ENCODE data around the gene EZR. TPM values are rescaled to one million over a fixed set of nuclear protein-coding genes. Genes with fewer than 3 reads are reported as not detected.

Gene EZR
- total RNA-seq, 1 experiment from 2014 or later = 375 TPM

- no peak overlapping the region for H4K5ac ChIP-seq (ENCODE audit: insufficient read length, low read depth, low read length)
- TF ChIP-seq CTCF (conservative IDR thresholded peaks at IDR 0.05) = no peak
- H3K23ac ChIP-seq (ENCODE audit: insufficient read length, low read depth, low read length) = no peak overlapping the region
- H4K20me1 ChIP-seq (ENCODE audit: control insufficient read depth, insufficient read depth, insufficient read length) = no peaks in the 10 kb centered on the region
- H4K8ac ChIP-seq (replicated peaks; ENCODE audit: insufficient read length, low read depth, low read length) = no peak overlapping the region
- no peak overlapping the region for H3K4me3 Mint-ChIP-seq
- H3K9me3 Mint-ChIP-seq = no peaks in the 10 kb centered on the region
- no peaks in the 10 kb centered on the region for H3K27me3 Mint-ChIP-seq (ENCODE audit: low read depth)
- no peak overlapping the region for H3K14ac ChIP-seq (ENCODE audit: insufficient read depth, low read length)
- no peak overlapping the region for H3T11ph ChIP-seq (ENCODE audit: low read length)
- no peak overlapping the region for H3K4me2 ChIP-seq (ENCODE audit: insufficient read depth, insufficient read length, low read length)
- no peaks in the 10 kb centered on the region for H3K23me2 ChIP-seq (ENCODE audit: insufficient read length, low read depth, low read length, poor library complexity, severe bottlenecking)
- DNase-seq = no peak
- H3K56ac ChIP-seq (ENCODE audit: insufficient read length, low read depth, low read length) = no peak overlapping the region
- peaks cover 4 to 8% of the 10 kb centered on the region in 2 experiments; a peak in 3 of 4 replicates for H3K4me1 Mint-ChIP-seq
- H3K79me2 ChIP-seq (ENCODE audit: insufficient read depth, low read length) = peaks cover 3% of the 10 kb centered on the region; the same call in 1 of the 2 replicates
- H2BK15ac ChIP-seq (ENCODE audit: low read depth, low read length) = no peak overlapping the region
- H3K4ac ChIP-seq (ENCODE audit: low read depth, low read length) = no peak overlapping the region
- no peak overlapping the region for H2BK5ac ChIP-seq (ENCODE audit: insufficient read length, low read length)
- no peaks in the 10 kb centered on the region for H3K27me3 ChIP-seq (ENCODE audit: insufficient read depth, low read length)
- no CpG with 5 or more reads among the region's 5 CpGs for WGBS (ENCODE audit: extremely low coverage, insufficient read length, low lambda C conversion rate)
- peaks cover 80 to 93% (median 90%) of the 10 kb centered on the region in 3 experiments for H3K36me3 Mint-ChIP-seq (ENCODE audit: insufficient read depth in 1 of 3, low read depth in 3 of 3)
- H3K27ac ChIP-seq (ENCODE audit: insufficient read length, low read depth, low read length) = no peak overlapping the region
- no peak overlapping the region for H2AK5ac ChIP-seq (ENCODE audit: insufficient read length, low read length)
- H2AFZ ChIP-seq (ENCODE audit: low read length) = no peak overlapping the region
- no peak overlapping the region for H3K18ac ChIP-seq (ENCODE audit: insufficient read length, low read depth, low read length)
- H3K79me1 ChIP-seq (ENCODE audit: insufficient read depth, low read depth, low read length, poor library complexity, severe bottlenecking) = peaks cover 18% of the 10 kb centered on the region
- H2BK120ac ChIP-seq (ENCODE audit: low read depth, low read length, poor library complexity, severe bottlenecking) = no peak overlapping the region
- no peak overlapping the region for H4K91ac ChIP-seq (ENCODE audit: insufficient read length, low read depth, low read length)
- no peak overlapping the region for H3K9ac ChIP-seq (ENCODE audit: extremely low read depth, insufficient read length, low read length)
- no peaks in the 10 kb centered on the region for H3K9me3 ChIP-seq (ENCODE audit: control insufficient read depth, low read depth, low read length)
- H2BK20ac ChIP-seq (ENCODE audit: low read depth, low read length, poor library complexity, severe bottlenecking) = no peak overlapping the region
- H3K4me1 ChIP-seq (ENCODE audit: insufficient read depth, low read length) = no peaks in the 10 kb centered on the region
- H3K27ac Mint-ChIP-seq = peak overlapping the region in 1 of 3 experiments; percentile 67; a peak in 1 of 7 replicates
- H2BK12ac ChIP-seq (ENCODE audit: insufficient read length, low read depth, low read length) = no peak overlapping the region
These were observed 35.3 kb downstream of the EZR start for GRCh38 chr6:158783851-158784250.
